SK-N-SH treated with all-trans-retinoic acid at 6 μM for 48 hours (cell line): Measurements from ENCODE around the gene TMEM254.
"Not testable (repeated sequence)": the region's sequence is repeated elsewhere in the genome, so short reads cannot be mapped to it uniquely, and the experiment has no call there.

Experiments
- ATAC-seq: fragments of 200-7000 bp; cut with Tn5 transposase; 3 replicates; pipeline ENCODE4 v1.9.1; 2020; ENCODE audit warnings: mild to moderate bottlenecking, moderate library complexity
- ARNTL ChIP-seq: fragments of 450-650 bp; formaldehyde crosslinking; IDR thresholded peaks from 2 replicates; pipeline ENCODE4 v1.5.0; 2020; ENCODE audit warnings: low read depth, mild to moderate bottlenecking, moderate library complexity, borderline replicate concordance
- BACH2 ChIP-seq: fragments of 250-450 bp; sonication (Bioruptor Pico); IDR thresholded peaks from 2 replicates; pipeline ENCODE4 v1.9.0; 2021; ENCODE audit warnings: mild to moderate bottlenecking, borderline replicate concordance
- CSDC2 ChIP-seq: fragments of 250-450 bp; sonication (Bioruptor Pico); IDR thresholded peaks from 2 replicates; pipeline ENCODE4 v1.5.0; 2020; ENCODE audit warnings: mild to moderate bottlenecking, moderate library complexity
- ESRRG ChIP-seq: fragments of 250-450 bp; sonication (Bioruptor Pico); IDR thresholded peaks from 2 replicates; pipeline ENCODE4 v1.6.1; 2021; ENCODE audit warnings: mild to moderate bottlenecking
- OSR1 ChIP-seq: fragments of 250-450 bp; sonication (Bioruptor Pico); IDR thresholded peaks from 2 replicates; pipeline ENCODE4 v1.8.0; 2022; ENCODE audit warnings: moderate library complexity, mild to moderate bottlenecking, inconsistent platforms
- PATZ1 ChIP-seq: fragments of 250-450 bp; sonication (Bioruptor Pico); IDR thresholded peaks from 2 replicates; pipeline ENCODE4 v1.8.0; 2020; ENCODE audit warnings: mild to moderate bottlenecking, moderate library complexity, borderline replicate concordance
- POU6F1 ChIP-seq: fragments of 250-450 bp; sonication (Bioruptor Pico); IDR thresholded peaks from 2 replicates; pipeline ENCODE4 v1.8.0; 2021; ENCODE audit warnings: low read depth, mild to moderate bottlenecking, moderate library complexity, borderline replicate concordance
- PPARA ChIP-seq: fragments of 250-450 bp; sonication (Bioruptor Pico); IDR thresholded peaks from 2 replicates; pipeline ENCODE4 v1.5.0; 2020; ENCODE audit warnings: mild to moderate bottlenecking, borderline replicate concordance
- RARB ChIP-seq: fragments of 250-450 bp; sonication (Bioruptor Pico); IDR thresholded peaks from 2 replicates; pipeline ENCODE4 v1.8.0; 2021; ENCODE audit warnings: mild to moderate bottlenecking, moderate library complexity
- SNAI2 ChIP-seq: fragments of 250-450 bp; sonication (Bioruptor Pico); IDR thresholded peaks from 2 replicates; pipeline ENCODE4 v1.5.0; 2020; ENCODE audit warnings: mild to moderate bottlenecking, moderate library complexity
- TOX ChIP-seq: fragments of 250-450 bp; sonication (Bioruptor Pico); IDR thresholded peaks from 2 replicates; pipeline ENCODE4 v1.8.0; 2021; ENCODE audit warnings: mild to moderate bottlenecking, moderate library complexity, borderline replicate concordance
- TSHZ2 ChIP-seq: fragments of 250-450 bp; sonication (Bioruptor Pico); IDR thresholded peaks from 2 replicates; pipeline ENCODE4 v1.5.0; 2020; ENCODE audit warnings: mild to moderate bottlenecking, moderate library complexity
- ZC3H10 ChIP-seq: fragments of 250-450 bp; sonication (Bioruptor Pico); IDR thresholded peaks from 2 replicates; pipeline ENCODE4 v1.5.1; 2021; ENCODE audit warnings: mild to moderate bottlenecking, moderate library complexity
- ZFP30 ChIP-seq: fragments of 450-650 bp; formaldehyde crosslinking; IDR thresholded peaks from 2 replicates; pipeline ENCODE4 v1.5.0; 2022; ENCODE audit warnings: mild to moderate bottlenecking, moderate library complexity
- ZNF565 ChIP-seq: fragments of 450-650 bp; formaldehyde crosslinking; conservative IDR thresholded peaks from 2 replicates; pipeline ENCODE4 v1.5.0; 2020; ENCODE audit warnings: low read depth, mild to moderate bottlenecking, moderate library complexity
- ZNF70 ChIP-seq: fragments of 450-650 bp; formaldehyde crosslinking; IDR thresholded peaks from 2 replicates; pipeline ENCODE4 v1.5.0; 2020; ENCODE audit warnings: mild to moderate bottlenecking, moderate library complexity
- ZNF8 ChIP-seq: fragments of 450-650 bp; formaldehyde crosslinking; IDR thresholded peaks from 2 replicates; pipeline ENCODE4 v1.5.0; 2020; ENCODE audit warnings: mild to moderate bottlenecking, moderate library complexity
- TF ChIP-seq, protein P1 (sequence below): fragments of 250-450 bp; sonication (Bioruptor Pico); IDR thresholded peaks from 2 replicates; pipeline ENCODE4 v1.5.1; 2020; ENCODE audit warnings: low read depth, mild to moderate bottlenecking, moderate library complexity

TMEM254 gene

GRCh38 chr10:80133206-80133605, 54.7 kb downstream of the TMEM254 start:
- no peak for ATAC-seq
- TF ChIP-seq CSDC2 (CRISPR knock-in tag) (no peak), ZC3H10 (CRISPR knock-in tag) (no peak), POU6F1 (CRISPR knock-in tag) (no peak), BACH2 (CRISPR knock-in tag) (no peak), PATZ1 (CRISPR knock-in tag) (no peak), PPARA (no peak), ZNF565 (CRISPR knock-in tag) (no peak), ZFP30 (CRISPR knock-in tag) (no peak), SNAI2 (CRISPR knock-in tag) (no peak), TOX (CRISPR knock-in tag) (no peak)
- TF ChIP-seq, protein P1, sequence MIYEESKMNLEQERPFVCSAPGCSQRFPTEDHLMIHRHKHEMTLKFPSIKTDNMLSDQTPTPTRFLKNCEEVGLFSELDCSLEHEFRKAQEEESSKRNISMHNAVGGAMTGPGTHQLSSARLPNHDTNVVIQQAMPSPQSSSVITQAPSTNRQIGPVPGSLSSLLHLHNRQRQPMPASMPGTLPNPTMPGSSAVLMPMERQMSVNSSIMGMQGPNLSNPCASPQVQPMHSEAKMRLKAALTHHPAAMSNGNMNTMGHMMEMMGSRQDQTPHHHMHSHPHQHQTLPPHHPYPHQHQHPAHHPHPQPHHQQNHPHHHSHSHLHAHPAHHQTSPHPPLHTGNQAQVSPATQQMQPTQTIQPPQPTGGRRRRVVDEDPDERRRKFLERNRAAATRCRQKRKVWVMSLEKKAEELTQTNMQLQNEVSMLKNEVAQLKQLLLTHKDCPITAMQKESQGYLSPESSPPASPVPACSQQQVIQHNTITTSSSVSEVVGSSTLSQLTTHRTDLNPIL (CRISPR knock-in tag): no peak

- not testable (repeated sequence) for ATAC-seq
Observed at GRCh38 chr10:80133687-80134086, 55.2 kb downstream of the TMEM254 start.

DNA sequence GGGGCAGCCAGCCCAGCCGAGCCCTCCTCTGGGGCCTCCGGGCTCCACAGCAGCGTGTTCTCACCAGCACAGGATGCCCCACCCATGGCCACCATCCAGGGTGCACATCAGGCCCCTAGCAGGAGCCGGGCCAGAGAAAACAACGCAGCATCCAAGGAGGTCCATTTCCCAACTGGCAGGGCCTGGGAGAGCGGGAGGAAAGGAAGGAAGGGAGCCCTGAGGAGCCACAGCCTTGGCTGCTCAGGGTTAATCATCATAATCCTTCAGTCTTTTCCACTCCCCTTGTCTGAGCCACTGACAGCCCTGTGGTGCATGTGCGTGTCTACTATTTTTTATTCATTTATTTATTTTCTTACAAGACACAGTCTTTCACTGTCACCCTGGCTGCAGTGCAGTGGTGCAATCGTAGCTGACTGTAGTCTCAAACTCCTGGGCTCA, 57.7 kb downstream of the TMEM254 start:
- ATAC-seq: no peak
- TF ChIP-seq TSHZ2 (CRISPR knock-in tag) (no peak), OSR1 (no peak), ARNTL (no peak), ESRRG (CRISPR knock-in tag) (no peak), RARB (CRISPR knock-in tag) (no peak), ZNF8 (CRISPR knock-in tag) (no peak), PPARA (no peak)
- TF ChIP-seq, all 23 proteins: peak for 0

- no peak for TF ChIP-seq OSR1
- TF ChIP-seq ESRRG (CRISPR knock-in tag): no peak
- no peak for TF ChIP-seq ZNF70 (CRISPR knock-in tag)
- TF ChIP-seq ARNTL: no peak
- ATAC-seq: no peak
Observed at GRCh38 chr10:80137031-80137862, 58.8 kb downstream of the TMEM254 start.

- TF ChIP-seq, protein P1 (CRISPR knock-in tag): no peak
- no peak for TF ChIP-seq ESRRG (CRISPR knock-in tag)
Observed at GRCh38 chr10:80137920-80138319, 59.5 kb downstream of the TMEM254 start.

More at GRCh38 chr10:80137920-80138319, 59.5 kb downstream of the TMEM254 start:
- no peak for ATAC-seq
